GM18951 (cell line): Measurements from ENCODE around the gene PPP1R37.

Experiments
- POLR2A ChIP-seq: IDR thresholded peaks from 4 replicates; pipeline ENCODE4 v1.6.1; 2011; ENCODE audit warnings: mild to moderate bottlenecking; ENCODE audit not compliant: insufficient read length, insufficient read depth; ENCODE audit errors: extremely low read depth
- in situ Hi-C: fragments of 300-500 bp; cut with MboI; formaldehyde crosslinking; loops from one replicate; pipeline ENCODE4 v1.12.0; 2022; ENCODE audit warnings: low sequenced_read_pairs, mixed read lengths, inconsistent platforms; ENCODE audit not compliant: unreplicated experiment

PPP1R37 gene

DNA sequence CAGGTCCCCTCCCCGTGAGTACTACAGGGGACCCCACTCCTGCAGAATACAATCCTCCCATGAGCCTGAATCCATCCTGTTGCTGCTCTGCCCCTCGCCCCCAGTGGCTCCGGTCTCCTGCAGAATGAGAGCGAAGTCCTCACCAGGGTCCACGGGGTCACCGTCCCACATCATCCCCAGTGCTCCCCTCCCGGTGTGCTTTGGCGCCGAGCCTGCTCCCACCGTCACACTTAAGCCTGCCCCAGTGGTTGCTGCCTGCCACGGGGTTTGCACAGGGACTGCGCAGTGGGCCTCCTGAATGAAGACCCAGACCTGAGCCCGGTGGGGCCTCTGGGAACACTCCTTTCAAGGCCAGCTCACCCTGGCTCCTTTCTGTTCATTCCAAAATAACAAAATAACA, 37.3 kb downstream of the PPP1R37 start:
- no peak for TF ChIP-seq POLR2A

DNA sequence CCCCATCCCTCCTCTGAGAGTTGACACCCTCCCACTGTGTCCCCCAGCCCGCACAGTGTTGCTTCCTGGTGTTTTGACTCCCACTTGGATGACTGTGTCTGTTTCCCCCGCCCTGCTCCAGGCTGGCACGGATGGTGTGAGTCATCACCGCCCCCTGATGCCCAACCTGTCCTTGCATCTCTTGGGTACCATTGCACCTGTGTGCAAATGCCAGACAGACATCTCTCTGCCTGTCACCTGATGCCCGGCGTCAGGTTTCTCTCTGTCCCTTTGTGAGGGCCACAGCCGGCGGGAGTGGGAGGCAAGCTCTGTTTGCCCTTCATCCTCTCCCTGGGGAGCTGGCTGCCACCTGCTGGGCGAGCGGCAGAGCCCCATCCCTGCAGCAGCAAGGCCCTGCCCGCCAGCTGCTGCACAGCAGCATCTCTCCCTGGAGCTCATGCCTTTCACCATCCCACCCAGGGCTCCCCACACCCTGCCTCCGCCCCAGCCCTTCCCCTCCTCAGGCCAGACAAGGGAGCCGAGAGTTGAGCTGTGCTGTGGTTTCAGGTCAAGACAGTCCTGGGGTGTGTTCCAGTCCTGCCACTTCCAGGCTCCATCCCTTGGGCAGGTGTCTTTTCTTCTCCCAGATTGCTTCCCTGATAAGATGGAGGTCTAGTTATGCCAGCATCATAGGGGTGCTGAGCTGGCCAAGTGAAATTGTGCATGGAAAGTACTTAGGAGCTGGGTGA, 38.1 kb downstream of the PPP1R37 start:
- in situ Hi-C loops: no loop called here
- TF ChIP-seq POLR2A: no peak

More for the DNA sequence above, 37.3 kb downstream of the PPP1R37 start:
- in situ Hi-C loops: no loop called here

GRCh38 chr19:45133661-45134060, 40.7 kb downstream of the PPP1R37 start:
- in situ Hi-C loops: no loop called here
- no peak for TF ChIP-seq POLR2A

- in situ Hi-C loops: no loop called here
- no peak for TF ChIP-seq POLR2A
These were observed 42.4 kb downstream of the PPP1R37 start for GRCh38 chr19:45135176-45135885.

GRCh38 chr19:45136507-45137178, 43.7 kb downstream of the PPP1R37 start:
- TF ChIP-seq POLR2A: peak; percentile 43
- in situ Hi-C loops: no loop called here

GRCh38 chr19:45137179-45137761, 44.3 kb downstream of the PPP1R37 start:
- peak; percentile 54 for TF ChIP-seq POLR2A
- in situ Hi-C loops: no loop called here

DNA sequence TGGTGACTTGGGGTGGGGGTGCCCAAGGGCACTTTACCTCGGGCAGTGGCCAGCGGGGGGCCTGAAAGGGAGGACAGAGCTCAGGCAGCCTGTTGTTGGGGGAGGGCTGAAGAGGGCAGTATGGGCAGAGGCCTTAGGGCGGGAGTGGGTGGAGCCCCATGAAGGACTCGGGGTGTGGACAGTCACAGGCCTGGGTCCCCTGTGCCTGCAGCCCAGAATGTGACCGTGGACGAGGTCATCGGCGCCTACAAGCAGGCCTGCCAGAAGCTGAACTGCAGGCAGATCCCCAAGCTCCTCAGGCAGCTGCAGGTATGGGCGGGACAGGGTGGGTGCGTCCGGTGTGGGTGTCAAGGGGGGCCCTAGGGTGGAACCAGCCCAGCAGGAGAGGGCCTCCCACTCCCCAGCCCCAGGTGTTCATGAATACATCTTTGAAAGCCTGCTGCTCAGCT, 45.3 kb downstream of the PPP1R37 start:
- TF ChIP-seq POLR2A: no peak
- in situ Hi-C loops: no loop called here

DNA sequence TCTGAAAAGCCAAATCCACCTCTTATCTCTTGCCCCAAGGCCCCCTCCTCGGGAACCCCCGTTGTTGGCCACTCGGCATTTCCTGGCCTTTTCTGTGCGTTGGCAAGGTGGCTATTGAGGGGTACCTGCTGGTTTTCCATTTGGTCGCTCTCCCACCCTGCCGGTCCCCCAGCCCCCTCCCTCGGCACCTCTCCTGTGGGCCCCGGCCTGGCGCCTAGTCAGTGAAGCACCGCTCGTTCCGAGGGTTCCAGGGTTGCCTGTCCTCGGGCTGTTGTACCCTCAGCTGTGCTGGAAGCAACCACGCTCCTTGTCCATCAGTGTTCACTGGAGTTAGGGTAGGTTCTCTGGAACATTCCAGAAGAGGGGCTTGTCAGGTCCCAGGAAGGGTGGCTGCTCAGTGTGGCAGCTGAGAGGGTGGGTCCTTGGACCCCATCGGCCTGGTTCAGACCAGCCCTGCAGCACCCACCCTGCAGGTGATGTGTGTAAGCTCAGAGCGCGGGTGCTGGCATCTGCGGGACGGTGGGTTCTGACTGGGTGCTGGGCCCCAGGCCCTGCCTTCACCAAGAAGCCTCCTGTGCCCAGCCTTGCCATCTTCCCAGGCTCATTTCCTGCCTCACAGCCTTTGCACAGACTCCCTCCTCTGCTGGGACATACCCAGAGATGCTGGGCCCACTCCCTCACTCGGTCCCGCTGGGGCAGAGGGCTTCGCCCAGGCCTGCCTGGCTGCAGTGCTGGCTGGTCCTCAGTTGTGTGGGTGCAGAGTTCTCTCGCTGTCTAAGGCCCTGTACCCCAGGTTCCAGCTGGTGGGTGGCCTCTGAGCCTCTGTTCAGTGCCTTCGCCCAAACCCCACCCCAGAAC, 46.5 kb downstream of the PPP1R37 start:
- TF ChIP-seq POLR2A: no peak
- in situ Hi-C loops: no loop called here

DNA sequence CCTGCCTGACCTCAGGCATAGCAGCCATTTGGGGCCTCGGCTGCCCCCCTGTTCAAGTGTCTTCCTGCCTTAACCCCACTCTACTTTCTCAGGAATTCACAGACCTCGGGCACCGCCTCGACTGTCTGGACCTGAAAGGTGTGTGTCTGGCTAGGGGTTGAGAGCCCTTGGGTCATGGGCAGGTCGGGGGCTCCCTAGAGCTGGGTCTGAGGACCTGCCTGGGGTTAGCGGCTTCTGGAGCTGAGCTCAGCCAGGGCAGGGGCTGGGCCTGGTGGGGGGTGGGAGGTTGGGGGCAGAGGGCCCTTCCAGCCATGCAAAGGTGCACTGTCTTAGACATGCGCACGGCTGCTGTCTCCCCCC, 47.1 kb downstream of the PPP1R37 start:
- TF ChIP-seq POLR2A: no peak
- in situ Hi-C loops: no loop called here

DNA sequence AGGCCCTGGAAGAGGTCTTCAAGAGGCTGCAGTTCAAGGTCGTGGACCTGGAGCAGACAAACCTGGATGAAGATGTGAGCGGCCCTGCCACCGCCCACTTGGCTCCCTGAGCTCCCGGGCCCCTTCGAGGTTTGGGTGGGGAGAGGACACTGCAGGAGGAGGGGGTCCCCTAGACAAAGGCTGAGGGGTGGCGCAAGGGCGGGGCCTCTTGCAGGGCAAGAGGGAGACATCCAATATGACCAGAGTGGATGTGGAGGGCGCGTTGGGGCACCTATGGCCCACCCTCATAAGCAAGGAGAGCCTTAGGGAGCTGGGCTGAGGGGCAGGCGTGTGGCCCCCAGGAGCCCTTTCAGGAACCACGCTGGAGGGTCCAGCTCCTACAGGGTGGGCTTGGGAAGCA, 47.6 kb downstream of the PPP1R37 start:
- TF ChIP-seq POLR2A: no peak
- in situ Hi-C loops: no loop called here

DNA sequence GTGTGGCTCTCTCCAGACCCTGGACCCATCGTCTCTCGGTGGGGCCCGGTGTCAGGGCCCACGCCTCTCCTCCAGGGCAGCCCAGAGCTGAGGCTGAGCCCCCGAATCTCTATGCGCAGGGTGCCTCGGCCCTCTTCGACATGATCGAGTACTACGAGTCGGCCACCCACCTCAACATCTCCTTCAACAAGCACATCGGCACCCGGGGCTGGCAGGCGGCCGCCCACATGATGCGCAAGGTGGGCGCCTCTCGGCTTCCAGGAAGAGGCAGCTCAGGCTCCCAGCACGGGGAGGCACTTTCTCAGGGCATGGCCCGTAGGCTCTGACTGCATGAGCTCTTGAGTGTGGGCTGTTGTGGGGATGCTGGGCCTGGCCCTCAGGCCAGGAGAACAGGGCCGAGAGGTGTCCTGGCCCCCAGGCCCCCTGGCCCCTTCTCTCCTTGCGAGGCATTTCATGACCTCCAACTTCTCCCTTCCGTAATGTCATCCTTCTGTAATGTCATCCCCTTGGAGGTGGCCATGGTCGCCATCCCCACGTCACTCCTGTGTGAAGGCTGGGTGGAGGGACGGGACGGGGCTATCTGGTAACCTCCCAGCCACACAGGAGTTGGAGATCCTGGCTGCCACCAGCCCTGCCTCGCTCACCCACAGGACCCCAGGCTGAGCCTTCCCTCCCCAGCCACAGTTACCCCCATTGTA, 48.4 kb downstream of the PPP1R37 start:
- TF ChIP-seq POLR2A: no peak

More for the DNA sequence above, 48.4 kb downstream of the PPP1R37 start:
- in situ Hi-C loops: no loop called here
